HCT116 (cell line): ENCODE results near the gene MUC6. TPM values are rescaled to one million over a fixed set of nuclear protein-coding genes. Genes with fewer than 3 reads are reported as not detected.

Experiments used
- ATAC-seq: fragments of 200-7000 bp; cut with Tn5 transposase; 2 replicates; pipeline ENCODE4 v1.9.1; 2020; ENCODE audit warnings: mild to moderate bottlenecking, moderate library complexity
- BruUV-seq: library from RNA; stranded (reverse); fragments of 400-500 nt; replicated peaks from 2 replicates; lab custom pipeline; 2021; lab: Mats Ljungman, UMichigan
- CTCF ChIA-PET: fragments of 300-600 bp; sonication (Branson Sonifier 250); formaldehyde crosslinking; loops from one replicate; lab custom pipeline; 2021; ENCODE audit warnings: antibody characterized with exemption; lab: Charles Lee
- POLR2A ChIA-PET: fragments of 300-600, 350-600 bp; sonication (Branson Sonifier 250); formaldehyde crosslinking; loops from one replicate; lab custom pipeline; 2021; ENCODE audit warnings: antibody characterized with exemption; lab: Charles Lee
- RAD21 ChIA-PET, 2 experiments: fragments of 300-600 bp; sonication (Branson Sonifier 250); formaldehyde crosslinking; loops; one replicate each; lab custom pipeline; 2023; ENCODE audit warnings: low total read pairs in 2 of 2; ENCODE audit not compliant: uncharacterized antibody in 2 of 2, unreplicated experiment in 2 of 2, low non-redundant PET in 1 of 2; lab: Charles Lee
- DNase-seq: peaks from one replicate; pipeline ENCODE4 v3.0.0-alpha.2; 2010; ENCODE audit warnings: low read depth, low spot score
- H2AFZ ChIP-seq: fragments of 200-600 bp; shearing (Covaris generic), sonication (generic); 2 replicates; pipeline ENCODE4 v1.6.1; 2017; ENCODE audit warnings: low read depth, mixed run types, mixed read lengths, antibody characterized with exemption, low read length; ENCODE audit not compliant: poor library complexity, severe bottlenecking
- H3K27ac ChIP-seq: 2 replicates; pipeline ENCODE4 v1.5.1; 2012; ENCODE audit warnings: low read depth, low read length
- H3K27me3 ChIP-seq: fragments of 200-600 bp; sonication (generic); 2 replicates; pipeline ENCODE4 v1.6.1; 2016; ENCODE audit warnings: mixed run types, low read length, mixed read lengths; ENCODE audit not compliant: insufficient read depth
- H3K36me3 ChIP-seq, 2 experiments: fragments of 200-500 bp in 1 of 2; fragments of 200-600 bp in 1 of 2; sonication (Bioruptor generic) in 1 of 2; sonication (generic) in 1 of 2; 2 replicates each; pipeline versions ENCODE4 v1.5.1 to v1.6.1; 2014 to 2016; ENCODE audit warnings: low read length in 2 of 2, inconsistent platforms in 1 of 2, mixed read lengths in 1 of 2, mixed run types in 1 of 2; ENCODE audit not compliant: insufficient read depth in 2 of 2, control insufficient read depth in 1 of 2
- H3K4me1 ChIP-seq, 2 experiments: fragments of 200-600 bp in 1 of 2; sonication (generic) in 1 of 2; 2 replicates each; pipeline versions ENCODE4 v1.5.1 to v1.6.1; 2012 to 2017; ENCODE audit warnings: low read length in 2 of 2, inconsistent platforms in 1 of 2, mild to moderate bottlenecking in 1 of 2, mixed read lengths in 1 of 2, mixed run types in 1 of 2, moderate library complexity in 1 of 2; ENCODE audit not compliant: insufficient read depth in 2 of 2, control insufficient read depth in 1 of 2
- H3K4me2 ChIP-seq: fragments of 200-600 bp; sonication (generic); 2 replicates; pipeline ENCODE4 v1.6.1; 2017; ENCODE audit warnings: mixed run types, low read length, mixed read lengths
- H3K4me3 ChIP-seq, 2 experiments: fragments of 200-600 bp in 1 of 2; sonication (generic) in 1 of 2; replicated peaks in 1 of 2; 2 replicates each; pipeline ENCODE4 v1.5.1; 2011 to 2016; ENCODE audit warnings: low read length in 2 of 2, control low read depth in 1 of 2, low read depth in 1 of 2, mild to moderate bottlenecking in 1 of 2, mixed read lengths in 1 of 2, mixed run types in 1 of 2
- H3K79me2 ChIP-seq: fragments of 200-600 bp; sonication (generic); 2 replicates; pipeline ENCODE4 v1.6.1; 2017; ENCODE audit warnings: mild to moderate bottlenecking, mixed run types, low read length, moderate library complexity, mixed read lengths; ENCODE audit not compliant: insufficient read depth
- H3K9ac ChIP-seq: fragments of 200-600 bp; sonication (generic); 2 replicates; pipeline ENCODE4 v1.6.1; 2016; ENCODE audit warnings: low read length, mixed read lengths
- H3K9me2 ChIP-seq: fragments of 200-600 bp; sonication (generic), shearing (Covaris generic); 2 replicates; pipeline ENCODE4 v1.6.1; 2017; ENCODE audit warnings: mixed run types, mild to moderate bottlenecking, moderate library complexity; ENCODE audit not compliant: insufficient read depth
- H3K9me3 ChIP-seq, 2 experiments: fragments of 200-500 bp in 1 of 2; fragments of 200-600 bp in 1 of 2; sonication (Bioruptor generic) in 1 of 2; sonication (generic) in 1 of 2; 2 replicates each; pipeline ENCODE4 v1.6.1; 2014 to 2017; ENCODE audit warnings: low read length in 2 of 2, mixed read lengths in 2 of 2, inconsistent platforms in 1 of 2, low read depth in 1 of 2, mild to moderate bottlenecking in 1 of 2, mixed run types in 1 of 2, moderate library complexity in 1 of 2; ENCODE audit not compliant: control insufficient read depth in 1 of 2, insufficient read depth in 1 of 2
- H4K20me1 ChIP-seq: fragments of 200-600 bp; sonication (generic), shearing (Covaris generic); 2 replicates; pipeline ENCODE4 v1.6.1; 2017; ENCODE audit warnings: mixed run types, mild to moderate bottlenecking, moderate library complexity; ENCODE audit not compliant: insufficient read depth
- CBX3 ChIP-seq: IDR thresholded peaks from 2 replicates; pipeline ENCODE4 v1.6.1; 2012; ENCODE audit warnings: low read depth
- CEBPB ChIP-seq: IDR thresholded peaks from 2 replicates; pipeline ENCODE4 v1.6.1; 2012; ENCODE audit warnings: low read depth
- CTCF ChIP-seq, 3 experiments: fragments of 200-600 bp in 1 of 3; sonication (generic) in 1 of 3; IDR thresholded peaks in 2 of 3; conservative IDR thresholded peaks in 1 of 3; 2 replicates each; pipeline ENCODE4 v1.5.1; 2012 to 2017; ENCODE audit warnings: low read depth in 2 of 3, low read length in 2 of 3, antibody characterized with exemption in 1 of 3, borderline replicate concordance in 1 of 3, control low read depth in 1 of 3, mild to moderate bottlenecking in 1 of 3, mixed read lengths in 1 of 3, mixed run types in 1 of 3, moderate library complexity in 1 of 3; ENCODE audit not compliant: insufficient read depth in 1 of 3
- EGR1 ChIP-seq: IDR thresholded peaks from 2 replicates; pipeline ENCODE4 v1.6.1; 2012; ENCODE audit warnings: low read depth
- ELF1 ChIP-seq: IDR thresholded peaks from 2 replicates; pipeline ENCODE4 v1.6.1; 2012; ENCODE audit warnings: low read depth, borderline replicate concordance
- MAX ChIP-seq: IDR thresholded peaks from 2 replicates; pipeline ENCODE4 v1.6.1; 2012
- SIN3A ChIP-seq: IDR thresholded peaks from 2 replicates; pipeline ENCODE4 v1.6.1; 2012; ENCODE audit warnings: low read depth
- SP1 ChIP-seq: IDR thresholded peaks from 2 replicates; pipeline ENCODE4 v1.6.1; 2012; ENCODE audit warnings: low read depth
- SRF ChIP-seq: IDR thresholded peaks from 2 replicates; pipeline ENCODE4 v1.6.1; 2012; ENCODE audit warnings: low read depth
- TCF7L2 ChIP-seq: IDR thresholded peaks from 2 replicates; pipeline ENCODE4 v1.7.0; 2011; ENCODE audit warnings: borderline replicate concordance, inconsistent platforms; ENCODE audit not compliant: insufficient read depth, insufficient read length; ENCODE audit errors: extremely low read depth
- ZBTB33 ChIP-seq: IDR thresholded peaks from 2 replicates; pipeline ENCODE4 v1.6.1; 2011; ENCODE audit warnings: mild to moderate bottlenecking, low read length, moderate library complexity; ENCODE audit not compliant: insufficient replicate concordance; ENCODE audit errors: extremely low read depth
- ZFX ChIP-seq: fragments of 450-650 bp; IDR thresholded peaks from 2 replicates; pipeline ENCODE4 v1.6.1; 2017
- ZNF274 ChIP-seq: fragments of 200-500 bp; sonication (Bioruptor generic); IDR thresholded peaks from 2 replicates; pipeline ENCODE4 v1.6.1; 2014; ENCODE audit warnings: mild to moderate bottlenecking, low read depth, low read length, inconsistent platforms
- intact Hi-C: fragments of 100-400 bp; cut with micrococcal nuclease; formaldehyde crosslinking; loops from 2 replicates; pipeline ENCODE4 v1.10.0; 2022
- total RNA-seq: library from RNA; stranded (reverse); gene quantifications from one replicate; pipeline ENCODE4 v1.2.1, GENCODE V29; 2021; ENCODE audit not compliant: unreplicated experiment

MUC6 gene
- total RNA-seq, 1 experiment from 2014 or later, result 0.02 TPM

- Histone ChIP-seq H3K27ac (no peak overlapping the region), H3K9me2 (no peaks in the 10 kb centered on the region), H3K36me3 (no peaks in the 10 kb centered on the region), H4K20me1 (no peaks in the 10 kb centered on the region), H3K4me3 (no peak overlapping the region), H2AFZ (no peak overlapping the region), H3K9me3 (no peaks in the 10 kb centered on the region; a peak in 1 of 4 replicates), H3K9ac (no peak overlapping the region), H3K79me2 (no peaks in the 10 kb centered on the region), H3K4me1 (no peaks in the 10 kb centered on the region), H3K4me2 (no peak overlapping the region), H3K27me3 (no peaks in the 10 kb centered on the region)
- no TSS peak for BruUV-seq
- no peak for DNase-seq
- ChIA-PET RAD21 (no interaction called here), CTCF (no interaction called here), POLR2A (no interaction called here)
- ATAC-seq, result no peak
- no peak for TF ChIP-seq ZBTB33
- no peak for TF ChIP-seq SRF
- intact Hi-C loops, result no loop called here
Observed at GRCh38 chr11:1030556-1030955, 6.0 kb downstream of the MUC6 start.

GRCh38 chr11:1030086-1030485 is 6.4 kb downstream of the MUC6 start:
- H4K20me1 ChIP-seq, result no peaks in the 10 kb centered on the region
- DNase-seq, result no peak
- no peaks in the 10 kb centered on the region for H3K4me1 ChIP-seq
- no peak overlapping the region for H3K4me3 ChIP-seq
- no peaks in the 10 kb centered on the region for H3K27me3 ChIP-seq
- no peaks in the 10 kb centered on the region for H3K79me2 ChIP-seq
- POLR2A ChIA-PET, result no interaction called here
- RAD21 ChIA-PET, result no interaction called here
- H3K9ac ChIP-seq, result no peak overlapping the region
- H3K36me3 ChIP-seq, result no peaks in the 10 kb centered on the region
- no peak overlapping the region for H3K27ac ChIP-seq
- no peak for ATAC-seq
- H3K4me2 ChIP-seq, result no peak overlapping the region
- no peaks in the 10 kb centered on the region; a peak in 1 of 4 replicates for H3K9me3 ChIP-seq
- BruUV-seq, result no TSS peak
- H3K9me2 ChIP-seq, result no peaks in the 10 kb centered on the region
- H2AFZ ChIP-seq, result no peak overlapping the region
- intact Hi-C loops, result no loop called here
- CTCF ChIA-PET, result no interaction called here
- TF ChIP-seq ZNF274 (no peak), ZBTB33 (no peak), SRF (no peak), MAX (no peak), TCF7L2 (no peak), ZFX (no peak), CEBPB (no peak), EGR1 (no peak), ELF1 (no peak), CBX3 (no peak), SIN3A (no peak), SP1 (no peak), CTCF (IDR thresholded peaks at IDR 0.05 in 2 of 3, conservative IDR thresholded peaks at IDR 0.05 in 1 of 3; ENCODE audit: borderline replicate concordance in 1 of 3, insufficient read depth in 1 of 3, low read depth in 2 of 3, low read length in 2 of 3) (no peak)
- TF ChIP-seq, all 23 proteins: peak for 0
